COLO668 (cell line): ENCODE data around the gene LRRN4CL.
A peak's percentile ranks its signal among the peaks of the same experiment; 100 is the strongest.
"Not testable (repeated sequence)": the region's sequence is repeated elsewhere in the genome, so short reads cannot be mapped to it uniquely, and the experiment has no call there.

Experiments
- DNase-seq: peaks from one replicate; lab custom pipeline; 2025; ENCODE audit not compliant: unreplicated experiment; lab: John Stamatoyannopoulos, UW

LRRN4CL gene

GRCh38 chr11:62689421-62690183 lies at the start of gene LRRN4CL:
TSS of gene LRRN4CL (minus strand) at chr11:62689530. CDS start at chr11:62688508, 1,022 bp downstream.
- DNase-seq = no peak

GRCh38 chr11:62737196-62737595 lies 47.9 kb upstream of the LRRN4CL start:
- no peak for DNase-seq

- no peak for DNase-seq
These were observed 43.5 kb upstream of the LRRN4CL start for GRCh38 chr11:62732830-62733229.

GRCh38 chr11:62730076-62730475 lies 40.7 kb upstream of the LRRN4CL start:
- not testable (repeated sequence) for DNase-seq

- DNase-seq = peak; percentile 86
These were observed 39.0 kb upstream of the LRRN4CL start, which contains the start of gene TTC9C for GRCh38 chr11:62728171-62728988. TSS of gene TTC9C (plus strand) at chr11:62728486. CDS start at chr11:62728849, 363 bp downstream.

- DNase-seq = peak; percentile 89
These were observed 38.5 kb upstream of the LRRN4CL start for GRCh38 chr11:62727872-62728170.

GRCh38 chr11:62727165-62727871 lies 38.0 kb upstream of the LRRN4CL start, which contains the start of gene HNRNPUL2:
TSS of gene HNRNPUL2 (minus strand) at chr11:62727457. CDS start at chr11:62727156, 301 bp downstream.
- DNase-seq = peak; percentile 99

- DNase-seq = no peak
These were observed 37.5 kb upstream of the LRRN4CL start for GRCh38 chr11:62726915-62727164.

GRCh38 chr11:62726156-62726914 lies 37.0 kb upstream of the LRRN4CL start:
- DNase-seq = peak; percentile 36

- DNase-seq = no peak
These were observed 36.3 kb upstream of the LRRN4CL start for GRCh38 chr11:62725646-62726045.

- DNase-seq = no peak
These were observed 34.8 kb upstream of the LRRN4CL start for GRCh38 chr11:62724171-62724570.

GRCh38 chr11:62721994-62722393 lies 32.7 kb upstream of the LRRN4CL start:
- DNase-seq = no peak

GRCh38 chr11:62719302-62719978 lies 30.1 kb upstream of the LRRN4CL start:
- no peak for DNase-seq

GRCh38 chr11:62716816-62717215 lies 27.5 kb upstream of the LRRN4CL start:
- DNase-seq = no peak

GRCh38 chr11:62716206-62716605 lies 26.9 kb upstream of the LRRN4CL start:
- DNase-seq = no peak

GRCh38 chr11:62715150-62716130 lies 26.1 kb upstream of the LRRN4CL start:
- no peak for DNase-seq

GRCh38 chr11:62713343-62713742 lies 24.0 kb upstream of the LRRN4CL start:
- DNase-seq = no peak

GRCh38 chr11:62712861-62713260 lies 23.5 kb upstream of the LRRN4CL start:
- DNase-seq = no peak

GRCh38 chr11:62712276-62712812 lies 23.0 kb upstream of the LRRN4CL start:
- DNase-seq = no peak
